ENCODE measurements around the gene IL1B.

IL1B gene

GRCh38 chr2:112836695-112837117 is at the start of gene IL1B:
TSS of gene IL1B (minus strand) at chr2:112836779. CDS start at chr2:112836229, 550 bp downstream.
- H3K27ac ChIP-seq (ENCODE audit: low read length) = no peak within 1 kb of the TSS
- no peaks in the 10 kb centered on the region for H3K4me1 ChIP-seq (ENCODE audit: control insufficient read depth, insufficient read depth, low read length)
- no peak within 1 kb of the TSS for H3K4me3 ChIP-seq (ENCODE audit: low read length)
- WGBS (ENCODE audit: insufficient coverage, insufficient read length) = no CpG with 5 or more reads among the region's 4 CpGs
- no peaks in the 10 kb centered on the region for H3K36me3 ChIP-seq (ENCODE audit: control insufficient read depth, insufficient read depth, low read length)
- H3K9me3 ChIP-seq (ENCODE audit: control insufficient read depth, insufficient read depth, low read length) = no peaks in the 10 kb centered on the region
- no peaks in the 10 kb centered on the region; the same call in 1 of the 2 replicates for H3K27me3 ChIP-seq (ENCODE audit: control insufficient read depth, insufficient read depth, low read length)
- no peak for DNase-seq (ENCODE audit: low read depth, low spot score)

DNA sequence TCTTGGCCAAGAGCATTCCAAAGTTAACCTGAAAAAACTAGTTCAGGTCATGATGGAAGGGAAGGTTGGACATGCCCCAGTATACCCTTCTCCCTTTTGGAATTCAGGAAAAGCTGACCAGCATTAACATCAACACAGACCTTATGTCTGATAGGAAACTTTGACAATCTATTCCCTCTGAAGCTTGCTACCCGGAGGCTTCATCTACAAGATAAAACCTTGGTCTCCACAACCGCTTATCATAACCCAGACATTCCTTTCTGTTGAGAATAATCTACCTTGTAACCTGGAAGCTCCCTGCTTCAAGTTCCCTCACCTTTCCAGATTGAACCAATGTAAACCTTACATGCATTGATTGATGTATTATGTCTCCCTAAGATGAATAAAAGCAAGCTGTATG is 49.7 kb upstream of the IL1B start:
- H3K27me3 ChIP-seq (ENCODE audit: control insufficient read depth, insufficient read depth, low read length) = no peaks in the 10 kb centered on the region; the same call in 1 of the 2 replicates
- no CpG with 5 or more reads among the region's 2 CpGs for WGBS (ENCODE audit: insufficient coverage, insufficient read length)
- H3K27ac ChIP-seq (ENCODE audit: low read length) = no peak overlapping the region
- no peaks in the 10 kb centered on the region for H3K4me1 ChIP-seq (ENCODE audit: control insufficient read depth, insufficient read depth, low read length)
- no peak for DNase-seq (ENCODE audit: low read depth, low spot score)
- no peaks in the 10 kb centered on the region for H3K9me3 ChIP-seq (ENCODE audit: control insufficient read depth, insufficient read depth, low read length)
- H3K4me3 ChIP-seq (ENCODE audit: low read length) = no peak overlapping the region
- no peaks in the 10 kb centered on the region for H3K36me3 ChIP-seq (ENCODE audit: control insufficient read depth, insufficient read depth, low read length)

DNA sequence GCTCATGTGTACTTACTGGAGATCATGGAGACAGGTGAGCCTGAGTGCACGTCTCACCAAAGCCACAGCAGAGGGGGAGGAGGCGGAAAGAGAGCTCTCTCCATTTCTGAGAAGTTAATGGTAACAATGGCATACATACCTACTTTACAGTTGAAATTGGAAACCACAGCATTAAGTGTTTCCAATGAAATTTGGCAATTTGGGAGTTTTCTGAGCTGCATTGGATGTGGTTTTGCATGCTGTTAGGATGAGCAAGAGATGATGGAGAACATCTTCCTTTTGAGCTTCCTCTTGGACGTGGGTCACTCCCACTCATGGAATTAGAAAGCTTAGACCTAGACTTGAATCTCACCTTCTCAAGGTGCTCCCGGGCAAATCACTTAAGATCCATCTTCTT is 48.9 kb upstream of the IL1B start:
- no peak overlapping the region for H3K4me3 ChIP-seq (ENCODE audit: low read length)
- no peaks in the 10 kb centered on the region; the same call in 1 of the 2 replicates for H3K27me3 ChIP-seq (ENCODE audit: control insufficient read depth, insufficient read depth, low read length)
- no CpG with 5 or more reads among the region's 4 CpGs for WGBS (ENCODE audit: insufficient coverage, insufficient read length)
- DNase-seq (ENCODE audit: low read depth, low spot score) = no peak
- H3K36me3 ChIP-seq (ENCODE audit: control insufficient read depth, insufficient read depth, low read length) = no peaks in the 10 kb centered on the region
- no peaks in the 10 kb centered on the region for H3K4me1 ChIP-seq (ENCODE audit: control insufficient read depth, insufficient read depth, low read length)
- H3K9me3 ChIP-seq (ENCODE audit: control insufficient read depth, insufficient read depth, low read length) = no peaks in the 10 kb centered on the region
- H3K27ac ChIP-seq (ENCODE audit: low read length) = no peak overlapping the region

DNA sequence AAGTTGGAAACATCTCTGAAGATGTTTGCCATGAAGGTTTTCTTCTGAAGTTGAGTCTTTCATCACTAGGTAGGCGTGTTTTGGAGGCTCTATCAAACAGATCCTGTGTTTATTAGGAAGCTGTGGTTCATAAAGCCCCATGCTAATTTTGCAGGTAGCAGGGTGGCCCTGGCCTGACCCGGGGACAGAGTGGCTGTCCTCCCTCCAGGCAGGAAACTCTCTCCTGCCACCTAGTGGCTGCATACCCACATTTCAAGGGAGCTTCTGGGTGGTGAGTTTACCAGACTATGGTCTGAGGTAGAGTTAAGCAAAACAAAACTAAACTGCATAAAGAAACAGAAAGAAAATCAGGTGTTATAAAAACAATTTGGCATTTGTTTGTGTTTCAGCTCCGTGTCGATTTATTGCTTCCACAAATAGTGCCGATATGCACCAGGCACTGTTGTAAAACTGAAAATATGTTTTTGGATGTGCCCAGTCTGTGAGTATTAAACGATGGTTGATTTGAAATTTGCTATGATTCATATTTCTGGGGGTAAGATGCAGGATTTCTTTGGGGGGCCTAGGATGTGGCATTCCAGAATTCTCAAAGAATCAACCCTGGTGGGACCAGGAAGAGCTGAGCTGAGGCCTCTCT is 48.4 kb upstream of the IL1B start:
- H3K9me3 ChIP-seq (ENCODE audit: control insufficient read depth, insufficient read depth, low read length) = no peaks in the 10 kb centered on the region
- H3K4me3 ChIP-seq (ENCODE audit: low read length) = no peak overlapping the region
- H3K27me3 ChIP-seq (ENCODE audit: control insufficient read depth, insufficient read depth, low read length) = no peaks in the 10 kb centered on the region; the same call in 1 of the 2 replicates
- H3K4me1 ChIP-seq (ENCODE audit: control insufficient read depth, insufficient read depth, low read length) = no peaks in the 10 kb centered on the region
- DNase-seq (ENCODE audit: low read depth, low spot score) = peak; percentile 63
- WGBS (ENCODE audit: insufficient coverage, insufficient read length) = no CpG with 5 or more reads among the region's 6 CpGs
- no peak overlapping the region for H3K27ac ChIP-seq (ENCODE audit: low read length)
- H3K36me3 ChIP-seq (ENCODE audit: control insufficient read depth, insufficient read depth, low read length) = no peaks in the 10 kb centered on the region

DNA sequence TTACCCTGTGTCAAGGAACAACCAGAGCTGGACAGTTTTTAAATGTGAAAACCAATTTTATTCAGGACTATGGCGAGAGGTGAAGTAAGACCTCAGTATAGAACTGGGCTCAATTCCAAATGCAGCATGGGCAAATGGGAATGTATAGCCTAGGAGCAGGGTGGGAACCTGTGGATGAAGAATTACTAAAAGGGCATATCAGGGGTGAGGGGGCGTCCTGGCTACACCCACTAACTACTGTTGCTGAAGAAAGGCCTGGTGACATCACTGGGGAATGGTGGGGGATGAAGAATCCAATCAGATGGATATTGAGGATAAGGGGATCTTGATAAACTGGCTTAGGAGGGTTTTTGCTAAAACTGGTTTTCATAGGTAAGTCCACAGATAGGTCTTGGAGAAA is 47.1 kb upstream of the IL1B start:
- H3K36me3 ChIP-seq (ENCODE audit: control insufficient read depth, insufficient read depth, low read length) = no peaks in the 10 kb centered on the region
- no peak overlapping the region for H3K4me3 ChIP-seq (ENCODE audit: low read length)
- no peaks in the 10 kb centered on the region for H3K4me1 ChIP-seq (ENCODE audit: control insufficient read depth, insufficient read depth, low read length)
- no peak for DNase-seq (ENCODE audit: low read depth, low spot score)
- no peak overlapping the region for H3K27ac ChIP-seq (ENCODE audit: low read length)
- no CpG with 5 or more reads among the region's 2 CpGs for WGBS (ENCODE audit: insufficient coverage, insufficient read length)
- no peaks in the 10 kb centered on the region; the same call in 1 of the 2 replicates for H3K27me3 ChIP-seq (ENCODE audit: control insufficient read depth, insufficient read depth, low read length)
- no peaks in the 10 kb centered on the region for H3K9me3 ChIP-seq (ENCODE audit: control insufficient read depth, insufficient read depth, low read length)

- no peak overlapping the region for H3K27ac ChIP-seq (ENCODE audit: low read length)
- H3K36me3 ChIP-seq (ENCODE audit: control insufficient read depth, insufficient read depth, low read length) = no peaks in the 10 kb centered on the region
- H3K27me3 ChIP-seq (ENCODE audit: control insufficient read depth, insufficient read depth, low read length) = no peaks in the 10 kb centered on the region; the same call in 1 of the 2 replicates
- no peaks in the 10 kb centered on the region for H3K4me1 ChIP-seq (ENCODE audit: control insufficient read depth, insufficient read depth, low read length)
- DNase-seq (ENCODE audit: low read depth, low spot score) = no peak
- no peaks in the 10 kb centered on the region for H3K9me3 ChIP-seq (ENCODE audit: control insufficient read depth, insufficient read depth, low read length)
- no peak overlapping the region for H3K4me3 ChIP-seq (ENCODE audit: low read length)
- no CpG with 5 or more reads among the region's 5 CpGs for WGBS (ENCODE audit: insufficient coverage, insufficient read length)
Observed at GRCh38 chr2:112881217-112881985, 44.8 kb upstream of the IL1B start.

DNA sequence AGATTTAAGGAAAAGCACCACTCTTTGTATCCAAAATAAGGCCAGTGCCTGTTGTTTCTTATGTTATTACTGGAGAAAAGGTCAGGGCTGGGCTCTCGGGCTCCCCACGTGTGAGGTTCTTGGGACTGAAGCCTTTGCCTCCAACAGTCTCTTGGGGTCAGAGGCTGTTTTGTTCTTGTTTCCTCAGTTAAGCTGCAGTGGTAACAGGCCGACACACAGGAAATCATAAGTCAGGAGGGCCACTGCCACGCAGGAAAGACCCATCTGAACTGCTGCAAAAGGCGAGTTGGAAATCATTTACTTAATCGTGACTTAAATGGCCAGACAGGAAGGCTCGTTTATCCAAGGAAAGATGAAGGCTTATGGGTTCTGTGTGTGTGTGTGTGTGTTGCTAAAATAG is 44.1 kb upstream of the IL1B start:
- no peaks in the 10 kb centered on the region for H3K9me3 ChIP-seq (ENCODE audit: control insufficient read depth, insufficient read depth, low read length)
- no peaks in the 10 kb centered on the region for H3K4me1 ChIP-seq (ENCODE audit: control insufficient read depth, insufficient read depth, low read length)
- no peak for DNase-seq (ENCODE audit: low read depth, low spot score)
- no peak overlapping the region for H3K27ac ChIP-seq (ENCODE audit: low read length)
- WGBS (ENCODE audit: insufficient coverage, insufficient read length) = no CpG with 5 or more reads among the region's 7 CpGs
- H3K27me3 ChIP-seq (ENCODE audit: control insufficient read depth, insufficient read depth, low read length) = no peaks in the 10 kb centered on the region
- no peaks in the 10 kb centered on the region for H3K36me3 ChIP-seq (ENCODE audit: control insufficient read depth, insufficient read depth, low read length)
- H3K4me3 ChIP-seq (ENCODE audit: low read length) = no peak overlapping the region

GRCh38 chr2:112880091-112880531 is 43.5 kb upstream of the IL1B start:
- WGBS (ENCODE audit: insufficient coverage, insufficient read length) = no CpG with 5 or more reads among the region's 5 CpGs
- no peaks in the 10 kb centered on the region for H3K27me3 ChIP-seq (ENCODE audit: control insufficient read depth, insufficient read depth, low read length)
- H3K36me3 ChIP-seq (ENCODE audit: control insufficient read depth, insufficient read depth, low read length) = no peaks in the 10 kb centered on the region
- no peaks in the 10 kb centered on the region for H3K9me3 ChIP-seq (ENCODE audit: control insufficient read depth, insufficient read depth, low read length)
- no peaks in the 10 kb centered on the region for H3K4me1 ChIP-seq (ENCODE audit: control insufficient read depth, insufficient read depth, low read length)
- H3K27ac ChIP-seq (ENCODE audit: low read length) = no peak overlapping the region
- no peak for DNase-seq (ENCODE audit: low read depth, low spot score)
- no peak overlapping the region for H3K4me3 ChIP-seq (ENCODE audit: low read length)

DNA sequence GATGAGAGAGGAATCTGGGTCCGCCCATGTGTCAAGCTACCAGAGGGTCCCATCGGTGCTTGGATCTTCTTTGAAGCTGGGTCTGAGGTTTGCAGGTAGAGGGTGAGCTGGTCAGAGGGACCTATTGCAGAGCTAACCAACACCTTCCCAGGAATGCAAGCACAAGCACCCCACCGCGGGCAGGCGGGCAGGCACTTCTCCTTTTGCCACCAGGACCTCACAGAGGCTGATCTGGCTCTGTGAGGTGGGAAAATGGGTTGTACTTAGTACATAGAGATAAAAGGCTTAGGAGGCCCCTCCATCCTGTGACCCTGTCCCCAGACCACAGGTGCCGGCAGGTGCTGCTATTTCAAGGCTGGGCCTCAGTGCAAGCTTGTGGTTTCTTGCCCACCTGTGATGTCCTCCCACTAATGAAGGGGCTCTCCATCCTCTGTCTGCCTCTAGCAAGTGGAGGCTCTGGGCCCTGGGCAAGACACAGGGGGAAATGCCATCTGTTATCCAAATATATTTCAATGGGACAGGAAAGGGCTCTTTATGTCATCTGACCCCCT is 43.0 kb upstream of the IL1B start:
- Histone ChIP-seq H3K27me3 (ENCODE audit: control insufficient read depth, insufficient read depth, low read length) (no peaks in the 10 kb centered on the region), H3K9me3 (ENCODE audit: control insufficient read depth, insufficient read depth, low read length) (no peaks in the 10 kb centered on the region), H3K4me1 (ENCODE audit: control insufficient read depth, insufficient read depth, low read length) (no peaks in the 10 kb centered on the region), H3K27ac (ENCODE audit: low read length) (no peak overlapping the region), H3K36me3 (ENCODE audit: control insufficient read depth, insufficient read depth, low read length) (no peaks in the 10 kb centered on the region), H3K4me3 (ENCODE audit: low read length) (no peak overlapping the region)
- DNase-seq (ENCODE audit: low read depth, low spot score) = no peak
- no CpG with 5 or more reads among the region's 6 CpGs for WGBS (ENCODE audit: insufficient coverage, insufficient read length)

GRCh38 chr2:112877423-112877822 is 40.8 kb upstream of the IL1B start:
- no peaks in the 10 kb centered on the region for H3K4me1 ChIP-seq (ENCODE audit: control insufficient read depth, insufficient read depth, low read length)
- H3K9me3 ChIP-seq (ENCODE audit: control insufficient read depth, insufficient read depth, low read length) = no peaks in the 10 kb centered on the region
- no CpG with 5 or more reads among the region's 6 CpGs for WGBS (ENCODE audit: insufficient coverage, insufficient read length)
- no peak for DNase-seq (ENCODE audit: low read depth, low spot score)
- H3K36me3 ChIP-seq (ENCODE audit: control insufficient read depth, insufficient read depth, low read length) = no peaks in the 10 kb centered on the region
- no peak overlapping the region for H3K27ac ChIP-seq (ENCODE audit: low read length)
- no peak overlapping the region for H3K4me3 ChIP-seq (ENCODE audit: low read length)
- H3K27me3 ChIP-seq (ENCODE audit: control insufficient read depth, insufficient read depth, low read length) = no peaks in the 10 kb centered on the region
